SH-SY5Y (cell line): ENCODE data around the gene CDC42EP5.

Experiments
- GATA2 ChIP-seq: IDR thresholded peaks from 2 replicates; pipeline ENCODE4 v1.6.1; 2011; ENCODE audit warnings: mild to moderate bottlenecking, low read depth, low read length
- GATA3 ChIP-seq: IDR thresholded peaks from 2 replicates; pipeline ENCODE4 v1.6.1; 2011; ENCODE audit warnings: low read depth, mild to moderate bottlenecking, low read length, moderate library complexity

Gene CDC42EP5

GRCh38 chr19:54428323-54429175, 44.5 kb downstream of the CDC42EP5 start:
- TF ChIP-seq GATA2 (no peak), GATA3 (no peak)

GRCh38 chr19:54427586-54427985, 45.5 kb downstream of the CDC42EP5 start:
- TF ChIP-seq GATA2 (no peak), GATA3 (no peak)

GRCh38 chr19:54426291-54426931, 46.7 kb downstream of the CDC42EP5 start:
- TF ChIP-seq GATA2 (no peak), GATA3 (no peak)

- no peak for TF ChIP-seq GATA2
- no peak for TF ChIP-seq GATA3
These were observed 47.7 kb downstream of the CDC42EP5 start for GRCh38 chr19:54425382-54425723.

DNA sequence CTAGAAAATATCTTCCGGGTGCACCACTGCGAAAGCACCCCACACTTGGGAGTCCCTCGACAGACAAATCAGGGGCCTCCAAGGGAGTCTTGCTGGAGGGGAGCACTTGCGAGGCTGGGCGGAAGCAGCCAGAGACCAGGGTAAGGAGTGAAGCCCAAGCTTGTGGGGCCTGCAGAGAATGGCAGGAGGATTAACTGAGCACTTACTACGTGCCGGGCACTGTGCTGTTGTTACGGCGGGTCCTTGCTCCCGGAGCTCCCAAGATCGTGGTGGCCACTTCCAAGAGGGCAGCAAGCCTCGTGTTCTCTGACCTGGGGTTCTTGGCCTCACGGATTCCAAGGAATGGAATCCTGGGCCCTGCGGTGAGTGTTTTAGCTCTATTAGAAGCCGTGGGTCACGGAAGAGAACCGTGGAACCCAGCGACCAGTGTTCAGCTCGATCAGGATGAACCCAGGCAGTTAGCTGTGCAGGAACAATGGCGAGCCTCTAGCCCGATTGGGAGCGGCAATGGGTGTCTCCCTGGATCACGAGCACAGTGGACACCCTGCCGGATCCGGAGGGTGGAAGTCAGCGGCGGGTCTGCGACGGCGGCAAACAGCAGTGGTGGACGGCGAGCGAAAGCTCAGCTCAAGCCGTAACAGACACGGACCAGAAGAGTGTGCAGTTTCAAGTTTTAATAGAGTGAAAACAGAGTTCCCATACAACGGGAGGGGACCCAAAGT, 48.3 kb downstream of the CDC42EP5 start:
- TF ChIP-seq GATA3 (no peak), GATA2 (no peak)

DNA sequence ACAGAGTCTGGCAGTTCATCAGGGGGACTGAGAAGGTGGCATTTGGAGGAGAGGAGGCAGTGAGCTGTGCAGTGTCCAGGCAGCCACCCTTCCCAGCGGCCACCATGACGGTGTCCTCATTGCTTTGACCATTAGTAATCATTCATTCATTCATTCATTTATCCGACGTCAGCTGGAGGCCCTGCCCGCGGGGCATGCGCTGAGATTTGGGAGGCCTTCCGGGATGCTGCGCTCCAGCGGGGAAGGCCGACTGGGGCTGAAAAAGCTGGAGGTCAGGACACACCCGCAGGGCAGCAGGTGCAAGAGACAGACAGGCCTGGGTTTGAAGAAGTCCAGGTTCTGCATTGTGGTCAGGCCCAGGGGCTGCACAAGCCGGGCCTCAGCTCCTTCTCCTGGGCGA, 48.9 kb downstream of the CDC42EP5 start:
- TF ChIP-seq GATA3 = no peak
- TF ChIP-seq GATA2 = no peak

DNA sequence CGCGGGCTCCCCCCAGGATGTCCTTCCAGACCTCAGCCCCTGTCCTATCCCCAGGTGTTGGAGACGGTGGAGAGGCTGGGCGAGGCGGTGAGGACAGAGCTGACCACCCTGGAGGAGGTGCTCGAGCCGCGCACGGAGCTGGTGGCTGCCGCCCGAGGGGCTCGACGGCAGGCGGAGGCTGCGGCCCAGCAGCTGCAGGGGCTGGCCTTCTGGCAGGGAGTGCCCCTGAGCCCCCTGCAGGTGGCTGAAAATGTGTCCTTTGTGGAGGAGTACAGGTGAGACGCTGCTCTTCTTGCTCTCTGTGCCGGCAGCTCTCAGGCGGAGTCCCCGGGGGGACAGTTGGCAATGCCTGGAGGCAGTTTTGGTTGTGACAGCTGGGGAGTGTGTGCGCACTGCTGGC, 51.0 kb downstream of the CDC42EP5 start:
- TF ChIP-seq GATA2 (no peak), GATA3 (no peak)

- no peak for TF ChIP-seq GATA3
- no peak for TF ChIP-seq GATA2
These were observed 51.6 kb downstream of the CDC42EP5 start for GRCh38 chr19:54421521-54421920.

DNA sequence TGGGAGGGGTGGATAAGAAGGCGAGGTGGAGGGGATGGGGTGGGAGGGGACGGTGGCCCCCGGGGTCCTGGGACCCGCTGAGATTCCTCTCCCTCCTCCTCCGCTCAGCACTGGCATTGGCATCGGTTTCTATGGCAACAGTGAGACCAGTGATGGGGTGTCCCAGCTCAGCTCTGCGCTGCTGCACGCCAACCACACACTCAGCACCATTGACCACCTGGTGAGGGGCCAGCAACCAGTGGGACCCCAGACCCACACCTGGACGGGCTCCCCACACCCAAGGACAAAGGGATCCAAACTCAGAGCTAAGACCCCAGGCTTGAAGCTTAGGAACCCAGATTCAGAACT, 52.0 kb downstream of the CDC42EP5 start:
- TF ChIP-seq GATA3 (no peak), GATA2 (no peak)

GRCh38 chr19:54420383-54421168, 52.5 kb downstream of the CDC42EP5 start:
- TF ChIP-seq GATA2 (no peak), GATA3 (no peak)

DNA sequence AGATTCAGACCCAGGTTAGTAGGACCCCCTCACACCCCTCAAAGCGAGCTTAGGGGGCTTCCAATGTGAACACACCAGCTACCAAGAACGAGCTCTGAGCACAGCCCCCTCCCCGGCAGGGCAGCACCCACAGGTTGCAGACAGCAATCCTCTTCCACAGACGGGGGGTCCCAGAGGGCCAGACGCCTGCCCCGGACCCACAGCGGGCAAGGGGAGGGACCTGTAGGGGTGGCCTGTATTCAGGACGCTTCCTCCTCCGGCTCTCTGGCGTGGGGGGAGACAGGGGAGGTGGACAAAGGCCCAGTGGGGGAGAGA, 53.1 kb downstream of the CDC42EP5 start:
- no peak for TF ChIP-seq GATA3
- TF ChIP-seq GATA2 = no peak

DNA sequence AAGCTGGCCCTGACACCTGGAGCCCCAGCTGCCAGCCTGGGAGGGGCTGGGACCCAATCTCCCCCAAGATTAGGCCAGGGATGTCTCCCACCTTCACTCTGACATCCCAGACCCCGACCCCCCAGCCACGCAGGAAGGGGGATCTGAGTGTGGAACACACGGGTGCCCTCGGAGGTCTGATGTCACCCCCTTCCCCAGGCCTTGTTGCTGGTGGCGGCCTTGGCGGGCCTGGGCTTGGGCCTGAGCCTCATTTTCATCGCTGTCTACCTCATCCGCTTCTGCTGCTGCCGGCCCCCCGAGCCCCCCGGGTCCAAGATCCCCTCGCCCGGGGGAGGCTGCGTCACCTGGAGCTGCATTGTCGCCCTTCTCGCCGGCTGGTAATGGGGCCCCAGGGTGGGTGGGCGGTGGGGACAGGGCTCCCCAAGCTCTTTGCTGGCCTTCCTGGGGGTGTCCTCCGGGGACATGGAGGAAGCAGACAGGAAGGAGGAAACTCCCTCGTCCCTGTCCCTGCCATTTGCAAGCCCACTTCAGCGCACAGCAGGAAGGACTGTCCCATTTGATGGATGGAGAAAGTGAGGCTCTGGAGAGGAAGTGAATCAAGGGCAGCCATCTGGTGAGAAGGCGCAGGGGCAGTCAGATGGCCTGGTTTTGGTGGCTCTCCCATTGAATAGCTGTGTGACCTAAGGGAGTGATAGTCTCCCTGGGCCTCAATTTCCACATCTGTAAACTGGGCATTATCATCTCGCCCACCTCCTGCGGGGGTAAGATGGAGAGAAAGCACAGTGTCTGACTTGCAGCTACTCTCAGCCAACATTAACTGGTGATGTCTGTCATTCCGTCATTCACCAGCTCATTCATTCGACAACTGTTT, 53.9 kb downstream of the CDC42EP5 start:
- TF ChIP-seq GATA3 (no peak), GATA2 (no peak)

- TF ChIP-seq GATA3 (no peak), GATA2 (no peak)
These were observed 54.8 kb downstream of the CDC42EP5 start for GRCh38 chr19:54418030-54418929.
